ENCODE measurements around the gene TTLL8. TPM values are rescaled to one million over a fixed set of nuclear protein-coding genes. Genes with fewer than 3 reads are reported as not detected.

The TTLL8 gene
- total RNA-seq (ENCODE audit: low replicate concordance), result not detected in 2 replicates

DNA sequence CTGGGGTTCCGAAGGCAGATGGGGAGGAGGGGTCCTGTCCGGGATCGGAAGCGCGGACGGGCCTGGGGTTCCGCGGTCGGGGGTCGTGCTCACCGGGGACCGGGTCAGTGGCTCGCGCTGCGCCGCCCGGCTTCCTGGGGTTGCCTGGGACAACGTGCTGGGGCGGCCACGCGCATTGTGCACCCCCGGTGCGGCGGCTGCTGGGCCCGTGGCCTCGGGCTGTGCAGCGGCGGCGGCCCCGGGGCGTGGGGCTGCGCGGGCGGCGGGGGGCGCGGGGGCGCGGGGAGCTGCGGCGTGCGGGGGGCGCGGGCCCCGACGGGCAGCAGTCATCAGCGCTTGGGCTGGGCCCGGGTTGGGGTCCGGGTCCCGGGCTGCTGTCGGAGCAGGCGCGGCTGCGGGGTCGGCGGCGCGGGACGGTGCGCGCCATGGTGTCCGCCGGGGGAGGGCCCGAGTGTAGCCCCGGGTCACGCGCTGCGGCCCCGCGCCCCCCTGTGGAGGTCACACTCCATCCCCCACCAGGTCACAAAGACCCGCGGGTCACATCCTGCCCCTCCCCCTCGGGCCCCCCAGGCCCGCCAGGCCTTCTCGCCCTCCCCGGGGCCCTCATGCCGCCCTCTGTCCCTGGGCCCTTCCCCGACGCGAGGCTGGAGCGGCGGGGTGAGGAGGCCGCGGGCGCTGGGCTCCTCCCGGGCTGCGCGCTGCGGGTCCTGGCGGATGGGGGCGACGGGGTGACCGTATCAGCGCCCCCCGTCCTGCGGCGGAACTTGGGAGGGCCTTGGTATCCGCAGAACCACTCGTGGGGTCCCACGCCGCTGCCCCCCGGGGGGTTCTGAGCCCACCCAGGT is at the start of gene TTLL8:
Gene TTLL8 (minus strand): TSS at position 238 of the 845 bp plus-strand sequence.

DNA sequence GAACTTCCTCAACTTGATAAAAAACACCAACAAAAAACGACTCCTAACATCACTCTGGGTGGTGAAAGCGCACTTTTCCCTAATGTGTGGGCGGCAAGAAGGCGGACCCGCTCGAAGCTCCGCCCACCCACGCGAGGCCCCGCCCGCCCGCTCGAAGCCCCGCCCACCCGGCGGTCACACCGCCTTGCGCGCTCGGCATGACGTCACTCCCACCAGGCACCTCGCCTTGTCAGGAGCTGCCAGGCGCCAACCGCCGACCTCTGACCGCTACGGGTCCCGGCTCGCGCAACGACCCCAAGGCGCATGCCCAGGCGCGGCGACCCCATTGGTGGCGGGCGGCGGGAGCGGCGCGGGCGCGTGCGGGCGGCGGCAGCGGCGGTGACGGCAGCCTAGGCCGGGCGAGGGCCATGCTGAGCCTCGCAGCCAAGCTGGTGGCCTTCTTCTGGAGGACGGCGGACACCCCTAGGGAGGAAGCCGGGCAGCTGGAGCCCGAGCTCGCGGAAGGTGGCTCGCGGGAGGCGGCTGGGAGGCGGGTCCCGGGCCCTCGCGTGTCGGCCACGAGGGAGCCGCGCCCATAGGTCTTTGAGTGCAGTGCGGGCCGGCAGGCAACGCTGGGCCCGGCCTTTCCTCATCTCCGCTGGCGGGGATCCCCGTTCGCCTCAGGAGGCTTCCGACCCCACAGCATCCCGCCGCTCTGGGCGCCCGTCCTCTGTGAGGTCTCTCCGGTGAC is 31.7 kb upstream of the TTLL8 start, which contains the start of gene MOV10L1:
Gene MOV10L1 (plus strand): TSS at position 325 of the 730 bp plus-strand sequence. CDS start 83 bp downstream, at position 408.

DNA sequence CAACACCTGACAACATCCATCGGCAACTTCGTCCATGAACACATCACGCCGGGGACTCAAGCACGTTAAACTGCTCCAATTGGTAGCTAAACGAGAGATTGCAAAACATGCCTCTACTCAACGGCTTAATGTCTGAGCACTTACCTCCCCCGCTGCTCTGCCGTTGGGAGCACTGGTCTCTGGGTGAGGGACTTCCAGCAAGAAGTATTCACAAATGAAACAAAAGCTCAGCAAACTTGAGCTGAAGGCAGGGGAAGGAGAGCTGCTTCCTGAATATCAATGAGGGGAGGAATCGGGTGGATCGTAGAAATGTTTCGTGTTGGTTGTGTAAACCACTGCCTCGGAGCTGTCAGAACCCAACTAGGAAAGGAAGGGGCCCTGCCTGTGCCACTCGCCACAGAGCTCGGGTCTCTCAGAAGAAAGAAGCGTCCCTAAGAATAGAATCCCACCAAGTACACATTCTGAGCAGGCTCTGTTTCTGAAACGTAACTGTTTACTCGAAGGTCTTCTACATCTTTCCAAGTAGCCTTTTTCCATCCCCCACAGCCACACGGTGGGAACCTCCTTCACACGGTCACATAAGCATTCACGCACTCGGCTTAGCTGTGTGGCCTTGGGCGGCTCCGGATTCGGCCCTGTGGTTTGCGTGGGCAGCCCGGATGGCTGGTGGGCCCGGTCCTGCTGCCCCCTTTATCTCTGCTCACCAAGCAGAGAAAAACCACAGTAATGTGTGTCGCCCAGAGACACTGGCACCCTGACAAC is 27.3 kb upstream of the TTLL8 start, which contains the start of gene MLC1:
Gene MLC1 (minus strand): TSS at position 216 of the 762 bp plus-strand sequence. CDS start 524 bp downstream, outside the sequence.

DNA sequence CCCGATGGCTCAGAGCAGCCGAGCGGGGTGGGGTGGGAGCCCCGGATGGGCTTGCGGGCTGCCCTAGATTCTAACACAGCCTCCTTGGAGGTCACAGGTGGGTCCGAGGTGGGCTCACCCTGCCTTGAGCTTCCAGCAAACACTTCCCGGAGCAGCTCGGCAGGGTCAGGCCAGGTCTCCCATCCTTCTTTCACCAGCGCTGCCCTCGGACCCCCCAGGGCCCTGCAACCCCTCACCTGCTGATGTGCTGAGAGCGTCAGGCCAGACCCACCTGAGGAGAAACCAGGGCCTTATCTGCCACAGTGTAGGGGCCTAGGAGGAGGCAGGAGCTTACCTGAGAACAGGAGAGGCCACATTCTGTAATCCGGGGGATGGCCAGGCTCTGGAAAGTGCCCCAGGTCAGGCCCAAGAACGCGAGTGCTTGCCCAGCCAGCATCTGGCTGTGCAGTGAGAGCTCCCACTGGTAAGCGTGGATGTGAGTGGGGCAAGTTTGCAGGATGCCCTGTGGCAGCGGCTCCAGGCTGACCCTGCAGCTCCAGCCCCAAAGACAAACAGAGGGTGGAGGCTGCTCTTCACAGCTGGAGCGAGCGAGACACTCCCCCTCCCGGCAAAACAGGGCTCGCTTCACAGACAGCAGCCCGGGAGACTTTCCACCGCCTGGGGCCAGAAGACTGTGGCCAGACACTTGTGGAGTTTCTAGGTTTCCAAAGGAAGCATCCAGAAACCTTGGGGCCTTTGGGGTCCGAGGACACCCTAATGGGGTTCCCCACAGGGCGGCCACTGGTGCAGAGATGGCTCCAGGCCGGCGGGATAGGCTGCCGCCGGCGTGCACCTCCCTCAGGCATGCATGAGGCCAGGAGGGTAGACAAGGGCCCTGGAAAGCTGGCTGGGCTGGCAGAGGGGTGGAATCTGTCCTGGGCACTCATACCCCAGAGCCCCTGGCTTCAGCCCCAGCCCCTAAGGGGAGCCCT is 45.6 kb downstream of the TTLL8 start, which contains the start of gene IL17REL:
Gene IL17REL (minus strand): TSS at position 555 of the 971 bp plus-strand sequence. CDS start 119 bp downstream, at position 436.

Other genes starting within 250 kb of the TTLL8 start
- 20.4 and 20.6 TPM in 2 replicates for gene BRD1, start 230.4 kb downstream of the TTLL8 start, total RNA-seq (ENCODE audit: low replicate concordance)
- 4.7 and 10.1 TPM in 2 replicates for gene ZBED4, start 204.5 kb downstream of the TTLL8 start, total RNA-seq (ENCODE audit: low replicate concordance)
- 11.4 and 18.5 TPM in 2 replicates for gene ALG12, start 139.9 kb downstream of the TTLL8 start, total RNA-seq (ENCODE audit: low replicate concordance)
- gene CRELD2, start 139.7 kb downstream of the TTLL8 start, total RNA-seq (ENCODE audit: low replicate concordance), result 82.2 and 95.2 TPM in 2 replicates
- gene PIM3, start 97.5 kb downstream of the TTLL8 start, total RNA-seq (ENCODE audit: low replicate concordance), result 20.9 and 21.4 TPM in 2 replicates
- gene IL17REL, start 45.5 kb downstream of the TTLL8 start, total RNA-seq (ENCODE audit: low replicate concordance), result not detected in 2 replicates
- gene MLC1, start 27.1 kb upstream of the TTLL8 start, total RNA-seq (ENCODE audit: low replicate concordance), result under 0.01 and 1.9 TPM in 2 replicates
- 0.23 and 16.9 TPM in 2 replicates for gene MOV10L1, start 31.7 kb upstream of the TTLL8 start, total RNA-seq (ENCODE audit: low replicate concordance)
- gene PANX2, start 112.4 kb upstream of the TTLL8 start, total RNA-seq (ENCODE audit: low replicate concordance), result 0.35 and 0.98 TPM in 2 replicates
- gene TRABD, start 127.6 kb upstream of the TTLL8 start, total RNA-seq (ENCODE audit: low replicate concordance), result 20.2 and 25.0 TPM in 2 replicates
- 20.4 and 24.7 TPM in 2 replicates for gene SELENOO, start 142.7 kb upstream of the TTLL8 start, total RNA-seq (ENCODE audit: low replicate concordance)
- gene TUBGCP6, start 186.7 kb upstream of the TTLL8 start, total RNA-seq (ENCODE audit: low replicate concordance), result 18.7 and 34.5 TPM in 2 replicates
- gene HDAC10, start 193.0 kb upstream of the TTLL8 start, total RNA-seq (ENCODE audit: low replicate concordance), result 11.8 and 30.0 TPM in 2 replicates
- 20.9 and 39.5 TPM in 2 replicates for gene MAPK12, start 203.4 kb upstream of the TTLL8 start, total RNA-seq (ENCODE audit: low replicate concordance)
- 4.1 and 4.3 TPM in 2 replicates for gene MAPK11, start 212.1 kb upstream of the TTLL8 start, total RNA-seq (ENCODE audit: low replicate concordance)
- gene PLXNB2, start 249.3 kb upstream of the TTLL8 start, total RNA-seq (ENCODE audit: low replicate concordance), result 133 and 226 TPM in 2 replicates

Data from smooth muscle cell of the coronary artery (primary cell).